GM13976 (cell line): ENCODE measurements around the gene PELI2.

Source experiments
- DNase-seq: peaks from one replicate; pipeline ENCODE4 v3.0.0; 2012; ENCODE audit warnings: low spot score
- CTCF ChIP-seq: IDR thresholded peaks from 2 replicates; pipeline ENCODE4 v1.5.1; 2012; ENCODE audit warnings: borderline replicate concordance, mild to moderate bottlenecking; ENCODE audit not compliant: insufficient read depth; ENCODE audit errors: extremely low read depth, missing control alignments, control extremely low read depth
- in situ Hi-C: fragments of 300-500 bp; cut with MboI; formaldehyde crosslinking; loops from one replicate; pipeline ENCODE4 v1.12.0; 2022; ENCODE audit warnings: low sequenced_read_pairs, mixed read lengths, inconsistent platforms; ENCODE audit not compliant: unreplicated experiment

Gene PELI2

GRCh38 chr14:56137453-56137807 lies 19.2 kb downstream of the PELI2 start:
- no peak for DNase-seq
- no peak for TF ChIP-seq CTCF
- in situ Hi-C loops, result no loop called here

- in situ Hi-C loops, result no loop called here
- no peak for TF ChIP-seq CTCF
- DNase-seq, result no peak
Observed at GRCh38 chr14:56137849-56138248, 19.6 kb downstream of the PELI2 start.

GRCh38 chr14:56138928-56139327 lies 20.7 kb downstream of the PELI2 start:
- no peak for DNase-seq
- in situ Hi-C loops, result no loop called here
- no peak for TF ChIP-seq CTCF

GRCh38 chr14:56142314-56142713 lies 24.1 kb downstream of the PELI2 start:
- DNase-seq, result no peak
- in situ Hi-C loops, result no loop called here
- TF ChIP-seq CTCF, result no peak

- no peak for TF ChIP-seq CTCF
- in situ Hi-C loops, result no loop called here
- no peak for DNase-seq
Observed at GRCh38 chr14:56143025-56143424, 24.8 kb downstream of the PELI2 start.

- in situ Hi-C loops, result no loop called here
- TF ChIP-seq CTCF, result no peak
- no peak for DNase-seq
Observed at GRCh38 chr14:56144176-56144575, 26.0 kb downstream of the PELI2 start.

GRCh38 chr14:56145181-56145769 lies 27.1 kb downstream of the PELI2 start:
- in situ Hi-C loops, result no loop called here
- no peak for TF ChIP-seq CTCF
- no peak for DNase-seq
